ENCODE measurements around the gene IL1R1.

IL1R1 gene

GRCh38 chr2:102171946-102172345, 29.4 kb downstream of the IL1R1 start:
- no peak for DNase-seq (ENCODE audit: low spot score)

GRCh38 chr2:102172745-102173144, 30.2 kb downstream of the IL1R1 start:
- no peak for DNase-seq (ENCODE audit: low spot score)

GRCh38 chr2:102176172-102176571, 33.6 kb downstream of the IL1R1 start:
- no peak for DNase-seq (ENCODE audit: low spot score)

- DNase-seq (ENCODE audit: low spot score), result no peak
Measured at GRCh38 chr2:102177814-102178478, 35.4 kb downstream of the IL1R1 start.

GRCh38 chr2:102179061-102179460, 36.5 kb downstream of the IL1R1 start:
- no peak for DNase-seq (ENCODE audit: low spot score)

GRCh38 chr2:102179788-102180686, 37.5 kb downstream of the IL1R1 start:
- DNase-seq (ENCODE audit: low spot score), result no peak

- DNase-seq (ENCODE audit: low spot score), result no peak
Measured at GRCh38 chr2:102180687-102180999, 38.1 kb downstream of the IL1R1 start.

- DNase-seq (ENCODE audit: low spot score), result no peak
Measured at GRCh38 chr2:102181376-102181775, 38.8 kb downstream of the IL1R1 start.

- DNase-seq (ENCODE audit: low spot score), result no peak
Measured at GRCh38 chr2:102181919-102182635, 39.5 kb downstream of the IL1R1 start.

- no peak for DNase-seq (ENCODE audit: low spot score)
Measured at GRCh38 chr2:102184018-102184417, 41.5 kb downstream of the IL1R1 start.

- no peak for DNase-seq (ENCODE audit: low spot score)
Measured at GRCh38 chr2:102184568-102184967, 42.0 kb downstream of the IL1R1 start.

- DNase-seq (ENCODE audit: low spot score), result no peak
Measured at GRCh38 chr2:102185347-102185746, 42.8 kb downstream of the IL1R1 start.

GRCh38 chr2:102186791-102187495, 44.4 kb downstream of the IL1R1 start, which contains the start of gene IL1RL2:
Gene IL1RL2, plus strand, starts transcription at chr2:102187023. Its CDS starts 845 bp downstream, at chr2:102187868.
- no peak for DNase-seq (ENCODE audit: low spot score)

- DNase-seq (ENCODE audit: low spot score), result peak; percentile 70
Measured at GRCh38 chr2:102187496-102188150, 45.1 kb downstream of the IL1R1 start.

- no peak for DNase-seq (ENCODE audit: low spot score)
Measured at GRCh38 chr2:102190430-102191107, 48.0 kb downstream of the IL1R1 start.

GRCh38 chr2:102191501-102191900, 49.0 kb downstream of the IL1R1 start:
- no peak for DNase-seq (ENCODE audit: low spot score)

GRCh38 chr2:102193074-102193473, 50.5 kb downstream of the IL1R1 start:
- no peak for DNase-seq (ENCODE audit: low spot score)

GRCh38 chr2:102194609-102195268, 52.2 kb downstream of the IL1R1 start:
- DNase-seq (ENCODE audit: low spot score), result no peak

GRCh38 chr2:102197389-102198137, 55.0 kb downstream of the IL1R1 start:
- DNase-seq (ENCODE audit: low spot score), result no peak

GRCh38 chr2:102200539-102200938, 58.0 kb downstream of the IL1R1 start:
- DNase-seq (ENCODE audit: low spot score), result no peak
